IMR-90 (cell line): Measurements from ENCODE around the gene CDCP1. TPM values are rescaled to one million over a fixed set of nuclear protein-coding genes. Genes with fewer than 3 reads are reported as not detected.

Experiments used
- ATAC-seq: fragments of 200-7000 bp; cut with Tn5 transposase; 2 replicates; pipeline ENCODE4 v1.9.1; 2020; ENCODE audit warnings: low read depth, mild to moderate bottlenecking, moderate library complexity
- BruUV-seq: library from RNA; stranded (reverse); fragments of 400-500 nt; replicated peaks from 2 replicates; lab custom pipeline; 2021; lab: Mats Ljungman, UMichigan
- CTCF ChIA-PET: fragments of 300-600 bp; formaldehyde crosslinking; extraction: SDS; loops from one replicate; lab custom pipeline; 2021; ENCODE audit warnings: antibody characterized with exemption; lab: Yijun Ruan, JAX
- POLR2A ChIA-PET: fragments of 300-600 bp; sonication (Branson Sonifier 250); formaldehyde crosslinking; loops from one replicate; lab custom pipeline; 2022; ENCODE audit warnings: antibody characterized with exemption; ENCODE audit not compliant: unreplicated experiment; lab: Charles Lee
- DNase-seq: peaks from one replicate; pipeline ENCODE4 v3.0.0; 2013
- H2AFZ ChIP-seq: replicated peaks from 2 replicates; pipeline ENCODE3; 2013; ENCODE audit warnings: low read length, mild to moderate bottlenecking; ENCODE audit not compliant: poor library complexity
- H2AK5ac ChIP-seq: 2 replicates; pipeline ENCODE4 v1.6.1; 2013; ENCODE audit warnings: low read depth, low read length, inconsistent platforms
- H2AK9ac ChIP-seq: replicated peaks from 2 replicates; pipeline ENCODE3; 2013; ENCODE audit warnings: mild to moderate bottlenecking, low read depth, low read length, moderate library complexity; ENCODE audit not compliant: poor library complexity
- H2BK120ac ChIP-seq: 2 replicates; pipeline ENCODE4 v1.6.1; 2013; ENCODE audit warnings: low read depth, low read length, inconsistent platforms
- H2BK15ac ChIP-seq: 3 replicates; pipeline ENCODE4 v1.6.1; 2013; ENCODE audit warnings: low read depth, low read length, inconsistent platforms
- H2BK20ac ChIP-seq: 2 replicates; pipeline ENCODE4 v1.6.1; 2013; ENCODE audit warnings: low read depth, mild to moderate bottlenecking, inconsistent platforms, low read length, moderate library complexity
- H2BK5ac ChIP-seq: 2 replicates; pipeline ENCODE4 v1.6.1; 2013; ENCODE audit warnings: mild to moderate bottlenecking, low read depth, low read length, inconsistent platforms; ENCODE audit not compliant: poor library complexity, severe bottlenecking
- H3K14ac ChIP-seq: replicated peaks from 2 replicates; pipeline ENCODE4 v1.6.1; 2013; ENCODE audit warnings: low read depth, low read length, inconsistent platforms
- H3K18ac ChIP-seq: 2 replicates; pipeline ENCODE4 v1.6.1; 2013; ENCODE audit warnings: low read depth, low read length, control low read depth
- H3K23ac ChIP-seq: 2 replicates; pipeline ENCODE4 v1.6.1; 2013; ENCODE audit warnings: low read depth, low read length, inconsistent platforms
- H3K27ac ChIP-seq: 2 replicates; pipeline ENCODE4 v1.5.1; 2013; ENCODE audit warnings: mild to moderate bottlenecking, control low read depth, low read length; ENCODE audit not compliant: insufficient read depth
- H3K27me3 ChIP-seq: 2 replicates; pipeline ENCODE4 v1.6.1; 2013; ENCODE audit warnings: low read length; ENCODE audit not compliant: control insufficient read depth, insufficient read depth
- H3K36me3 ChIP-seq: 2 replicates; pipeline ENCODE4 v1.6.1; 2013; ENCODE audit warnings: low read length, mixed read lengths; ENCODE audit not compliant: control insufficient read depth, insufficient read depth
- H3K4ac ChIP-seq: 2 replicates; pipeline ENCODE4 v1.6.1; 2013; ENCODE audit warnings: low read depth, low read length, inconsistent platforms
- H3K4me1 ChIP-seq: 2 replicates; pipeline ENCODE4 v1.6.1; 2013; ENCODE audit warnings: low read length, mixed read lengths; ENCODE audit not compliant: control insufficient read depth, insufficient read depth
- H3K4me2 ChIP-seq: 2 replicates; pipeline ENCODE4 v1.6.1; 2013; ENCODE audit warnings: low read depth, mild to moderate bottlenecking, control low read depth, low read length, moderate library complexity
- H3K4me3 ChIP-seq: 2 replicates; pipeline ENCODE4 v1.5.1; 2013; ENCODE audit warnings: low read depth, mild to moderate bottlenecking, control low read depth, low read length, moderate library complexity; ENCODE audit not compliant: insufficient read depth
- H3K56ac ChIP-seq: 2 replicates; pipeline ENCODE4 v1.6.1; 2013; ENCODE audit warnings: low read length, inconsistent platforms; ENCODE audit not compliant: insufficient read depth; ENCODE audit errors: extremely low read depth
- H3K79me1 ChIP-seq, 2 experiments: 2 replicates each; pipeline ENCODE4 v1.6.1; 2013; ENCODE audit warnings: low read length in 2 of 2, inconsistent platforms in 1 of 2, low read depth in 1 of 2
- H3K9ac ChIP-seq: 2 replicates; pipeline ENCODE4 v1.6.1; 2013; ENCODE audit warnings: low read depth, low read length, control low read depth
- H3K9me1 ChIP-seq: 2 replicates; pipeline ENCODE4 v1.6.1; 2013; ENCODE audit warnings: low read length, inconsistent platforms; ENCODE audit not compliant: insufficient read depth
- H3K9me3 ChIP-seq: 2 replicates; pipeline ENCODE4 v1.6.1; 2013; ENCODE audit warnings: low read length; ENCODE audit not compliant: control insufficient read depth, insufficient read depth
- H4K20me1 ChIP-seq: 2 replicates; pipeline ENCODE4 v1.6.1; 2013; ENCODE audit warnings: low read length, inconsistent platforms; ENCODE audit not compliant: insufficient read depth
- H4K5ac ChIP-seq: 2 replicates; pipeline ENCODE4 v1.6.1; 2013; ENCODE audit warnings: mild to moderate bottlenecking, low read depth, low read length, control low read depth
- H4K8ac ChIP-seq, 2 experiments: 2 replicates each; pipeline ENCODE4 v1.6.1; 2013; ENCODE audit warnings: low read depth in 2 of 2, low read length in 2 of 2, control low read depth in 1 of 2, inconsistent platforms in 1 of 2
- H4K91ac ChIP-seq: 2 replicates; pipeline ENCODE4 v1.6.1; 2013; ENCODE audit warnings: low read depth, low read length, inconsistent platforms; ENCODE audit not compliant: insufficient read depth
- BHLHE40 ChIP-seq: fragments of 150-350 bp; IDR thresholded peaks from 2 replicates; pipeline ENCODE4 v1.6.1; 2016; ENCODE audit warnings: mild to moderate bottlenecking, low read depth, low read length
- CEBPB ChIP-seq: IDR thresholded peaks from 2 replicates; pipeline ENCODE4 v1.6.1; 2012; ENCODE audit warnings: low read depth, low read length, improper control_type of control experiment
- CHD1 ChIP-seq: IDR thresholded peaks from 2 replicates; pipeline ENCODE4 v1.6.1; 2012; ENCODE audit warnings: low read depth, low read length, improper control_type of control experiment
- MAZ ChIP-seq: IDR thresholded peaks from 2 replicates; pipeline ENCODE4 v1.6.1; 2012; ENCODE audit warnings: low read depth, mild to moderate bottlenecking, low read length, improper control_type of control experiment, moderate library complexity, borderline replicate concordance
- NFE2L2 ChIP-seq: fragments of 150-350 bp; IDR thresholded peaks from 2 replicates; pipeline ENCODE4 v1.6.1; 2016; ENCODE audit warnings: low read depth, mild to moderate bottlenecking, low read length
- POLR2A ChIP-seq: IDR thresholded peaks from 2 replicates; pipeline ENCODE4 v1.6.1; 2012; ENCODE audit warnings: mild to moderate bottlenecking, low read depth, low read length
- RAD21 ChIP-seq: IDR thresholded peaks from 2 replicates; pipeline ENCODE4 v1.6.1; 2012; ENCODE audit warnings: low read length, improper control_type of control experiment
- RCOR1 ChIP-seq: IDR thresholded peaks from 2 replicates; pipeline ENCODE4 v1.6.1; 2012; ENCODE audit warnings: mild to moderate bottlenecking, low read length, improper control_type of control experiment; ENCODE audit not compliant: insufficient replicate concordance
- RFX5 ChIP-seq: IDR thresholded peaks from 2 replicates; pipeline ENCODE4 v1.8.0; 2012; ENCODE audit warnings: low read depth, mild to moderate bottlenecking, low read length, moderate library complexity
- SMC3 ChIP-seq: fragments of 150-350 bp; IDR thresholded peaks from 2 replicates; pipeline ENCODE4 v1.6.1; 2016; ENCODE audit warnings: low read depth, mild to moderate bottlenecking, antibody characterized with exemption, low read length, moderate library complexity
- WGBS, 2 experiments: methylation state at CpG; one replicate each; pipeline versions ENCODE4 v1.1.5 to v1.1.7; 2013; ENCODE audit warnings: missing lambda C conversion rate in 2 of 2; ENCODE audit not compliant: insufficient read length in 1 of 2; ENCODE audit errors: extremely low coverage in 2 of 2; 5-methylcytosine and 5-hydroxymethylcytosine counted together
- dilution Hi-C: fragments of 300-500 bp; cut with HindIII; formaldehyde crosslinking; loops from one replicate; pipeline ENCODE4 v1.14.3; 2018; ENCODE audit warnings: low sequenced_read_pairs; ENCODE audit not compliant: unreplicated experiment
- in situ Hi-C: fragments of 300-500 bp; cut with MboI; formaldehyde crosslinking; loops from 3 replicates; pipeline ENCODE4 v1.14.3; 2019; ENCODE audit warnings: low sequenced_read_pairs, inconsistent platforms, mixed read lengths
- intact Hi-C: fragments of 100-400 bp; cut with micrococcal nuclease; formaldehyde crosslinking; loops from 2 replicates; pipeline ENCODE4 v1.10.0; 2022
- polyA plus RNA-seq, 3 experiments: library from polyadenylated mRNA; depleted of rRNA; stranded (reverse); fragments of >200 nt; gene quantifications; 2 replicates each; pipeline ENCODE4 v1.2.3, GENCODE V29; 2012; ENCODE audit warnings: low replicate concordance in 1 of 3
- total RNA-seq: library from RNA; depleted of rRNA; stranded (reverse); fragments of >200 nt; gene quantifications from 2 replicates; pipeline ENCODE4 v1.2.3, GENCODE V29; 2012
- TF ChIP-seq, protein P1 (sequence below): fragments of 150-350 bp; IDR thresholded peaks from 2 replicates; pipeline ENCODE4 v1.6.1; 2016; ENCODE audit warnings: low read depth, mild to moderate bottlenecking, low read length, moderate library complexity, borderline replicate concordance

CDCP1 gene
- total and polyA plus RNA-seq, 2 of the 4 experiments (the other 2 are of a cell fraction) = 2.5 to 3.8 TPM

DNA sequence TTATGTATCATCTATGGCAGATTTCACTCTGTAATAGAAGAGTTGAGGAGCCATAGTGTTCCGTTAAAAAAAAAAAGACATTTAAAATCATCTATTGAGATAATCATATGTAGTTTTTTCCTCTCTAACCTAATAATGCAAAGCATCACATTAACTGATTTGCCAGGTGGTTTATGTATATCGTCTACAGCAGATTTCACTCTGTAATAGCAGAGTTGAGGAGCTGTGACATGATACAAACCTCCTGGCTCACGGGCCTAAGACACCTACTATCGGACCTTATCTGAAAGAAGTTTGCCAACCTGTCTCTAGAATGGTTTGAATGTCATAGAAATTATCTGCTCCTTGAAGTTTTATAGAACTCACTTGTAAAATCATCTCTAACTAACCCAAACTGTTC lies 29.8 kb downstream of the CDCP1 start:
- peaks cover 23% of the 10 kb centered on the region for H3K4me1 ChIP-seq
- in situ Hi-C loops = no loop called here
- no peaks in the 10 kb centered on the region; the same call in 1 of the 2 replicates for H3K9me1 ChIP-seq
- H3K23ac ChIP-seq = no peak overlapping the region; the same call in 1 of the 2 replicates
- H2BK15ac ChIP-seq = peak overlapping the region; percentile 87; the same call in 2 of the 3 replicates
- no peak overlapping the region for H3K4me3 ChIP-seq
- dilution Hi-C loops = no loop called here
- H4K91ac ChIP-seq = no peak overlapping the region
- H4K5ac ChIP-seq = 0 out of 2 replicates have a peak overlapping the region, but pooled peaks have one; percentile 15
- DNase-seq = no peak
- CTCF ChIA-PET = no interaction called here
- no peak overlapping the region for H3K27ac ChIP-seq
- H3K4ac ChIP-seq = peak overlapping the region; percentile 8; the same call in 1 of the 2 replicates
- POLR2A ChIA-PET = no interaction called here
- no peak overlapping the region for H3K4me2 ChIP-seq
- BruUV-seq = no TSS peak
- peak overlapping the region; percentile 41; the same call in 1 of the 2 replicates for H2BK20ac ChIP-seq
- intact Hi-C loops = no loop called here
- no peaks in the 10 kb centered on the region; the same call in 1 of the 2 replicates for H3K36me3 ChIP-seq
- no peak overlapping the region for H2AFZ ChIP-seq
- H3K9ac ChIP-seq = no peak overlapping the region
- H4K8ac ChIP-seq = peak overlapping the region in 1 of 2 experiments; percentile 24; a peak in 1 of 4 replicates
- peak overlapping the region; percentile 41; the same call in 1 of the 2 replicates for H2BK120ac ChIP-seq
- peak overlapping the region; percentile 5 for H2BK5ac ChIP-seq
- no CpG with 5 or more reads among the region's 4 CpGs for WGBS, 2 experiments
- peaks cover 11 to 13% of the 10 kb centered on the region in 2 experiments; a peak in 2 of 4 replicates for H3K79me1 ChIP-seq
- no peaks in the 10 kb centered on the region for H3K27me3 ChIP-seq
- TF ChIP-seq SMC3 = no peak
- TF ChIP-seq POLR2A = no peak
- no peak for TF ChIP-seq CEBPB
- no peak for TF ChIP-seq BHLHE40
- TF ChIP-seq CHD1 = no peak
- no peak for TF ChIP-seq NFE2L2
- no peak for TF ChIP-seq RFX5
- TF ChIP-seq, protein P1, sequence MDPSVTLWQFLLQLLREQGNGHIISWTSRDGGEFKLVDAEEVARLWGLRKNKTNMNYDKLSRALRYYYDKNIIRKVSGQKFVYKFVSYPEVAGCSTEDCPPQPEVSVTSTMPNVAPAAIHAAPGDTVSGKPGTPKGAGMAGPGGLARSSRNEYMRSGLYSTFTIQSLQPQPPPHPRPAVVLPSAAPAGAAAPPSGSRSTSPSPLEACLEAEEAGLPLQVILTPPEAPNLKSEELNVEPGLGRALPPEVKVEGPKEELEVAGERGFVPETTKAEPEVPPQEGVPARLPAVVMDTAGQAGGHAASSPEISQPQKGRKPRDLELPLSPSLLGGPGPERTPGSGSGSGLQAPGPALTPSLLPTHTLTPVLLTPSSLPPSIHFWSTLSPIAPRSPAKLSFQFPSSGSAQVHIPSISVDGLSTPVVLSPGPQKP = no peak
- TF ChIP-seq MAZ = no peak
- no peak for TF ChIP-seq RCOR1
- TF ChIP-seq RAD21 = no peak
- H3K14ac ChIP-seq = 0 out of 2 replicates have a peak overlapping the region, but pooled peaks have one; percentile 55
- ATAC-seq = no peak
- no peak overlapping the region for H3K56ac ChIP-seq
- H3K9me3 ChIP-seq = no peaks in the 10 kb centered on the region
- H2AK9ac ChIP-seq = no peak overlapping the region
- no peaks in the 10 kb centered on the region for H4K20me1 ChIP-seq
- H3K18ac ChIP-seq = no peak overlapping the region
- peak overlapping the region; percentile 29; the same call in 1 of the 2 replicates for H2AK5ac ChIP-seq
